Thyroid gland (tissue), 4 donors: ENCODE data around the gene KRTAP10-1. TPM values are rescaled to one million over a fixed set of nuclear protein-coding genes. Genes with fewer than 3 reads are reported as not detected.
"Not testable (repeated sequence)": the region's sequence is repeated elsewhere in the genome, so short reads cannot be mapped to it uniquely, and the experiment has no call there.

Experiments used
- DNase-seq, 2 donors: peaks; one replicate each; pipeline ENCODE4 v3.0.0-alpha.2; 2019
- H3K27ac ChIP-seq, 3 donors: fragments of 200-600 bp; sonication (generic); 1 replicate in 2 of 3; 2 replicates in 1 of 3; pipeline ENCODE4 v1.5.1; 2016 to 2019; ENCODE audit warnings: mild to moderate bottlenecking in 1 of 3, moderate library complexity in 1 of 3
- H3K27me3 ChIP-seq: fragments of 200-600 bp; sonication (generic); one replicate; pipeline ENCODE4 v1.5.1; 2019
- H3K36me3 ChIP-seq, 2 donors: fragments of 200-600 bp; sonication (generic); one replicate each; pipeline ENCODE4 v1.5.1; 2016 to 2019
- H3K4me1 ChIP-seq, 2 donors: fragments of 200-600 bp; sonication (generic); one replicate each; pipeline ENCODE4 v1.5.1; 2017 to 2019
- H3K4me3 ChIP-seq, 3 donors: fragments of 200-600 bp; sonication (generic); replicated peaks in 1 of 3; 1 replicate in 2 of 3; 2 replicates in 1 of 3; pipeline ENCODE4 v1.5.1; 2016; ENCODE audit warnings: mild to moderate bottlenecking in 1 of 3
- H3K9me3 ChIP-seq: fragments of 200-600 bp; sonication (generic); one replicate; pipeline ENCODE4 v1.5.1; 2017
- POLR2A ChIP-seq, 2 donors: fragments of 450-650 bp; IDR thresholded peaks; one replicate each; pipeline ENCODE4 v1.6.1; 2017; ENCODE audit warnings: antibody characterized with exemption in 2 of 2, mild to moderate bottlenecking in 2 of 2, moderate library complexity in 1 of 2
- WGBS, 2 donors: methylation state at CpG; one replicate each; pipeline ENCODE4 v1.1.5; 2017; 5-methylcytosine and 5-hydroxymethylcytosine counted together
- intact Hi-C: fragments of 100-400 bp; cut with DNase I; formaldehyde crosslinking; loops from one replicate; pipeline ENCODE4 v1.15.1; 2023
- total RNA-seq, 4 donors: library from RNA; depleted of rRNA; stranded (reverse); fragments of >200 nt; gene quantifications; one replicate each; pipeline ENCODE4 v1.2.3, GENCODE V29; 2016
- TF ChIP-seq, protein P1 (sequence below), 6 experiments: fragments of 200-600 bp in 3 of 6; fragments of 450-650 bp in 3 of 6; sonication (generic) in 3 of 6; IDR thresholded peaks; one replicate each; pipeline ENCODE4 v1.5.1; 2016 to 2019; ENCODE audit warnings: antibody characterized with exemption in 6 of 6, mild to moderate bottlenecking in 2 of 6, inconsistent platforms in 1 of 6, moderate library complexity in 1 of 6

Gene KRTAP10-1
- total RNA-seq, 4 donors from 2014 or later = not detected

GRCh38 chr21:44552681-44553080, 12.7 kb upstream of the KRTAP10-1 start:
- Histone ChIP-seq H3K4me1 (no peaks in the 10 kb centered on the region), H3K4me3 (no peak overlapping the region), H3K27me3 (no peaks in the 10 kb centered on the region), H3K27ac (no peak overlapping the region), H3K9me3 (no peaks in the 10 kb centered on the region), H3K36me3 (no peaks in the 10 kb centered on the region)
- TF ChIP-seq POLR2A (IDR thresholded peaks at IDR 0.05) = no peak
- TF ChIP-seq, protein P1, sequence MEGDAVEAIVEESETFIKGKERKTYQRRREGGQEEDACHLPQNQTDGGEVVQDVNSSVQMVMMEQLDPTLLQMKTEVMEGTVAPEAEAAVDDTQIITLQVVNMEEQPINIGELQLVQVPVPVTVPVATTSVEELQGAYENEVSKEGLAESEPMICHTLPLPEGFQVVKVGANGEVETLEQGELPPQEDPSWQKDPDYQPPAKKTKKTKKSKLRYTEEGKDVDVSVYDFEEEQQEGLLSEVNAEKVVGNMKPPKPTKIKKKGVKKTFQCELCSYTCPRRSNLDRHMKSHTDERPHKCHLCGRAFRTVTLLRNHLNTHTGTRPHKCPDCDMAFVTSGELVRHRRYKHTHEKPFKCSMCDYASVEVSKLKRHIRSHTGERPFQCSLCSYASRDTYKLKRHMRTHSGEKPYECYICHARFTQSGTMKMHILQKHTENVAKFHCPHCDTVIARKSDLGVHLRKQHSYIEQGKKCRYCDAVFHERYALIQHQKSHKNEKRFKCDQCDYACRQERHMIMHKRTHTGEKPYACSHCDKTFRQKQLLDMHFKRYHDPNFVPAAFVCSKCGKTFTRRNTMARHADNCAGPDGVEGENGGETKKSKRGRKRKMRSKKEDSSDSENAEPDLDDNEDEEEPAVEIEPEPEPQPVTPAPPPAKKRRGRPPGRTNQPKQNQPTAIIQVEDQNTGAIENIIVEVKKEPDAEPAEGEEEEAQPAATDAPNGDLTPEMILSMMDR (IDR thresholded peaks at IDR 0.05) = no peak
- intact Hi-C loops = no loop called here
- 73 to 84% methylated on average over 13 of the region's 13 CpGs for WGBS, 2 donors
- no peak for DNase-seq

DNA sequence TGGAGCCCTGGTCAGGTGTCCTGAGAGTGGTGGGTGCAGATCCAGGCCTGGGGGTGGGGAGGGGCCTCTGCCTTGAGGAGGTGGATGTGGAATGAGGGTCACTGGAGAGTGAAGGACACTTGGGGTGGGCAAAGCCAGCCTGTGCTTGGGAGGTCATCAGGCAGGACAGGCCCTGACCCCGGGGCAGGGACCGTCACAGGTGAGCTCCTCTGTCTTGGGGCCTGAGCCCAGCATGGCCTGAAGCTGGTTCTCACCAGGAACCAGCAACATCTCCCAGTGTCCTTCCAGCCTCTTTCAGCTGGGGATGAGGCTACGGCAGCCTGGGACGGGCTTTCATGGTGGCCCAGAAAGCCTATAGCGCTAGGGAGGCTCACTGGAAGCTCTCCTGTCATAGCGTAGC, 12.1 kb upstream of the KRTAP10-1 start:
- H3K36me3 ChIP-seq = no peaks in the 10 kb centered on the region
- no peaks in the 10 kb centered on the region for H3K9me3 ChIP-seq
- H3K4me3 ChIP-seq = no peak overlapping the region
- no peaks in the 10 kb centered on the region for H3K4me1 ChIP-seq
- 84% methylated on average over 5 of the region's 6 CpGs; no CpG with 5 or more reads in 1 of the 2 donors for WGBS, 2 donors
- DNase-seq = no peak
- TF ChIP-seq, protein P1 (IDR thresholded peaks at IDR 0.05) = no peak
- no peak for TF ChIP-seq POLR2A (IDR thresholded peaks at IDR 0.05)
- intact Hi-C loops = no loop called here
- no peak overlapping the region for H3K27ac ChIP-seq
- H3K27me3 ChIP-seq = no peaks in the 10 kb centered on the region

GRCh38 chr21:44551340-44551961, 11.5 kb upstream of the KRTAP10-1 start, which contains the start of gene KRTAP10-2:
TSS of gene KRTAP10-2 (minus strand) at chr21:44551505. CDS start at chr21:44551458, 47 bp downstream.
- DNase-seq = no peak
- no peak within 1 kb of the TSS for H3K4me3 ChIP-seq
- 54 to 66% methylated on average over 14 to 17 of the region's 17 CpGs for WGBS, 2 donors
- H3K9me3 ChIP-seq = no peaks in the 10 kb centered on the region
- H3K4me1 ChIP-seq = no peaks in the 10 kb centered on the region
- H3K27me3 ChIP-seq = no peaks in the 10 kb centered on the region
- no peaks in the 10 kb centered on the region for H3K36me3 ChIP-seq
- TF ChIP-seq, protein P1 (IDR thresholded peaks at IDR 0.05) = no peak
- no peak for TF ChIP-seq POLR2A (IDR thresholded peaks at IDR 0.05)
- H3K27ac ChIP-seq = no peak within 1 kb of the TSS
- intact Hi-C loops = no loop called here

DNA sequence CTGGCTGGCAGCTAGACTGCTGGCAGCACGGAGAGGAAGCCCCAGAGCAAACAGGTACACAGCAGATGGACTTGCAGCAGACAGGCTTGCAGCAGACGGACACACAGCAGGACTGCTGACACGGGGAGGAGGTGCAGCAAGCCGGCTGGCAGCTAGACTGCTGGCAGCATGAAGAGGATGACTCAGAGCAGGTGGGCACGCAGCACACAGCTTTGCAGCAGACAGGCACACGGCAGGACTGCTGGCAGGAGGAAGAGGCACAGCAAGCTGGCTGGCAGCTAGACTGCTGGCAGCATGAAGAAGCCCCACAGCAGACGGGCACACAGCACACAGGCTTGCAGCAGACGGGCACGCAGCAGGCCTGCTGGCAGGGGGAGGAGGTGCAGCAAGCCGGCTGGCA, 10.8 kb upstream of the KRTAP10-1 start:
- no peak for DNase-seq
- TF ChIP-seq POLR2A (IDR thresholded peaks at IDR 0.05) = no peak
- TF ChIP-seq, protein P1 (IDR thresholded peaks at IDR 0.05) = no peak
- no peak overlapping the region for H3K4me3 ChIP-seq
- H3K27ac ChIP-seq = no peak overlapping the region
- WGBS, 2 donors = 57 to 85% methylated on average over 5 to 10 of the region's 10 CpGs
- H3K36me3 ChIP-seq = no peaks in the 10 kb centered on the region
- no peaks in the 10 kb centered on the region for H3K27me3 ChIP-seq
- no peaks in the 10 kb centered on the region for H3K4me1 ChIP-seq
- H3K9me3 ChIP-seq = no peaks in the 10 kb centered on the region
- intact Hi-C loops = no loop called here

GRCh38 chr21:44550285-44550684, 10.3 kb upstream of the KRTAP10-1 start:
- DNase-seq, H3K4me3 ChIP-seq, H3K36me3 ChIP-seq, H3K27me3 ChIP-seq, H3K4me1 ChIP-seq, intact Hi-C loops, H3K9me3 ChIP-seq, H3K27ac ChIP-seq: not testable (repeated sequence)
- 30 to 77% methylated on average over 1 to 17 of the region's 17 CpGs for WGBS, 2 donors
